ENCODE results near the gene NRN1L. TPM values are rescaled to one million over a fixed set of nuclear protein-coding genes. Genes with fewer than 3 reads are reported as not detected.

NRN1L gene
- total and polyA plus RNA-seq, 2 donors (not counting 3 experiments of a cell fraction or from before 2014, with no cell fraction given): 0.37 TPM; not detected in 1

DNA sequence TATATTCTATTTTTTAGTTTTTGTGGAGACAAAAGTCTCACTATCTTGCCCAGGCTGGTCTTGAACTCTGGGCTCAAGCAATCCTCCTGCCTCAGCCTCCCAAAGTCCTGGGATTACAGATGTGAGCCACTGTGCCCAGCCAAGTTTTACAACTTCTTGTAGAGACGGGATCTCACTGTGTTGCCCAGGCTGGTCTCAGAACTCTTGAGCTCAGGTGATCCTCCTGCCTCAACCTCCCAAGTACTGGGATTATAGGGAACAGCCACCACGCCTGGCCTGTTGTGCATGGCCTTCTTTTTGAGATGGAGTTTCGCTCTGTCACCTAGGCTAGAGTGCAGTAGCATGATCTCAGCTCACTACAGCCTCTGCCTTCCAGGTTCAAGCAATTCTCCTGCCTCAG, 31.0 kb upstream of the NRN1L start:
- peaks cover 91% of the 10 kb centered on the region for H3K79me2 ChIP-seq (ENCODE audit: control insufficient read depth, insufficient read depth, low read length)
- no peak overlapping the region for H3K9ac ChIP-seq (replicated peaks; ENCODE audit: extremely low read depth, insufficient read depth, low read length)
- no peak overlapping the region for H3K27ac ChIP-seq (ENCODE audit: insufficient read depth, low read depth, low read length)
- H3K36me3 ChIP-seq (ENCODE audit: control insufficient read depth in 2 of 2, extremely low read depth in 1 of 2, insufficient read depth in 2 of 2, low read length in 2 of 2): peaks cover 0 to 3% of the 10 kb centered on the region in 2 experiments
- CTCF ChIA-PET: interaction anchor here (1.1 kb wide), 1 partner anchor 181 kb away, joined by 4 read pairs; no protein-coding TSS in a partner anchor
- no peak for DNase-seq (ENCODE audit: low read depth, low spot score)
- H3K9me1 ChIP-seq (replicated peaks; ENCODE audit: control insufficient read depth, extremely low read depth, insufficient read depth, low read length): no peaks in the 10 kb centered on the region
- H3K4me2 ChIP-seq (ENCODE audit: insufficient read depth, low read length): no peak overlapping the region
- no TSS peak for BruUV-seq (replicated peaks)
- H3K4me1 ChIP-seq (ENCODE audit: control insufficient read depth, extremely low read depth, insufficient read depth, low read length): peaks cover 9% of the 10 kb centered on the region
- no peak overlapping the region for H3K4me3 ChIP-seq (replicated peaks in 1 of 3; ENCODE audit: insufficient read depth in 1 of 3, low read depth in 1 of 3, low read length in 3 of 3)
- H2AFZ ChIP-seq (ENCODE audit: low read depth, low read length): no peak overlapping the region
- H3K27me3 ChIP-seq (ENCODE audit: control insufficient read depth in 2 of 2, insufficient read depth in 2 of 2, low read length in 2 of 2): no peaks in the 10 kb centered on the region
- FAIRE-seq: no peak
- no peak for TF ChIP-seq POLR2A (IDR thresholded peaks at IDR 0.05; ENCODE audit: low read depth, low read length)
- TF ChIP-seq CTCF (IDR thresholded peaks at IDR 0.05; ENCODE audit: extremely low read depth in 1 of 2, insufficient read depth in 1 of 2, low read depth in 1 of 2, low read length in 2 of 2): no peak
- TF ChIP-seq EZH2 (IDR thresholded peaks at IDR 0.05; ENCODE audit: borderline replicate concordance, low read depth, low read length, severe bottlenecking): no peak
- no peak for TF ChIP-seq GATA2 (IDR thresholded peaks at IDR 0.05; ENCODE audit: insufficient read depth, insufficient read length, low read depth, low read length)
- no peak for TF ChIP-seq POLR2AphosphoS5 (IDR thresholded peaks at IDR 0.05; ENCODE audit: insufficient read depth, low read depth, low read length)
- no peak for TF ChIP-seq MYC (IDR thresholded peaks at IDR 0.05; ENCODE audit: low read depth, low read length)
- no peak for TF ChIP-seq FOS (IDR thresholded peaks at IDR 0.05; ENCODE audit: borderline replicate concordance, insufficient read depth, low read length)
- no peak for TF ChIP-seq JUN (IDR thresholded peaks at IDR 0.05; ENCODE audit: borderline replicate concordance, insufficient read depth, insufficient read length, low read depth)
- TF ChIP-seq, protein P1, sequence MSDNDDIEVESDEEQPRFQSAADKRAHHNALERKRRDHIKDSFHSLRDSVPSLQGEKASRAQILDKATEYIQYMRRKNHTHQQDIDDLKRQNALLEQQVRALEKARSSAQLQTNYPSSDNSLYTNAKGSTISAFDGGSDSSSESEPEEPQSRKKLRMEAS (IDR thresholded peaks at IDR 0.05; ENCODE audit: insufficient read depth, insufficient read length): no peak
- intact Hi-C loops (cut with micrococcal nuclease) (no loop called here), dilution Hi-C loops (cut with MboI; ENCODE audit: extremely low pct_ligation_motif_present, low sequenced_read_pairs) (no loop called here)
- no peaks in the 10 kb centered on the region for H3K9me3 ChIP-seq (replicated peaks; ENCODE audit: control insufficient read depth, insufficient read depth, low read length)
- POLR2A ChIA-PET: no interaction called here
- H4K20me1 ChIP-seq (replicated peaks; ENCODE audit: control insufficient read depth, extremely low read depth, insufficient read depth, low read length): no peaks in the 10 kb centered on the region
